HG03442 (cell line): Measurements from ENCODE around the gene DOLPP1.

Experiments used
- ATAC-seq: cut with Tn5 transposase; IDR thresholded peaks from one replicate; pipeline ENCODE4 v1.9.1; 2021; ENCODE audit warnings: mild to moderate bottlenecking, moderate library complexity; ENCODE audit not compliant: unreplicated experiment

The DOLPP1 gene

GRCh38 chr9:129063061-129063460 is 17.9 kb upstream of the DOLPP1 start:
- no peak for ATAC-seq

GRCh38 chr9:129064499-129064908 is 16.4 kb upstream of the DOLPP1 start:
- ATAC-seq: no peak

- no peak for ATAC-seq
Measured at GRCh38 chr9:129068110-129068509, 12.8 kb upstream of the DOLPP1 start.

GRCh38 chr9:129068990-129069861 is 11.7 kb upstream of the DOLPP1 start:
- no peak for ATAC-seq

- ATAC-seq: no peak
Measured at GRCh38 chr9:129069862-129070641, 10.9 kb upstream of the DOLPP1 start.

GRCh38 chr9:129070696-129071525 is 10.0 kb upstream of the DOLPP1 start:
- ATAC-seq: no peak

- no peak for ATAC-seq
Measured at GRCh38 chr9:129071526-129072126, 9.3 kb upstream of the DOLPP1 start.

- ATAC-seq: no peak
Measured at GRCh38 chr9:129072171-129072570, 8.7 kb upstream of the DOLPP1 start.

GRCh38 chr9:129073404-129073803 is 7.5 kb upstream of the DOLPP1 start:
- ATAC-seq: no peak

- ATAC-seq: no peak
Measured at GRCh38 chr9:129074106-129074505, 6.8 kb upstream of the DOLPP1 start.

- no peak for ATAC-seq
Measured at GRCh38 chr9:129075996-129076639, 4.8 kb upstream of the DOLPP1 start.

GRCh38 chr9:129076640-129077037 is 4.3 kb upstream of the DOLPP1 start:
- ATAC-seq: no peak

GRCh38 chr9:129077236-129077635 is 3.7 kb upstream of the DOLPP1 start:
- ATAC-seq: no peak

- no peak for ATAC-seq
Measured at GRCh38 chr9:129078691-129079503, 2.0 kb upstream of the DOLPP1 start.

GRCh38 chr9:129079829-129080228 is 1.1 kb upstream of the DOLPP1 start:
- ATAC-seq: no peak

GRCh38 chr9:129080298-129080600 is 662 bp upstream of the DOLPP1 start:
- no peak for ATAC-seq

GRCh38 chr9:129081388-129081904 is 535 bp downstream of the DOLPP1 start:
- ATAC-seq: no peak

- ATAC-seq: no peak
Measured at GRCh38 chr9:129084087-129084486, 3.2 kb downstream of the DOLPP1 start.

GRCh38 chr9:129089246-129089645 is 8.3 kb downstream of the DOLPP1 start:
- no peak for ATAC-seq
